SH-SY5Y (cell line): ENCODE results near the gene HES7.

ENCODE experiments used
- GATA2 ChIP-seq: IDR thresholded peaks from 2 replicates; pipeline ENCODE4 v1.6.1; 2011; ENCODE audit warnings: mild to moderate bottlenecking, low read depth, low read length
- GATA3 ChIP-seq: IDR thresholded peaks from 2 replicates; pipeline ENCODE4 v1.6.1; 2011; ENCODE audit warnings: low read depth, mild to moderate bottlenecking, low read length, moderate library complexity

DNA sequence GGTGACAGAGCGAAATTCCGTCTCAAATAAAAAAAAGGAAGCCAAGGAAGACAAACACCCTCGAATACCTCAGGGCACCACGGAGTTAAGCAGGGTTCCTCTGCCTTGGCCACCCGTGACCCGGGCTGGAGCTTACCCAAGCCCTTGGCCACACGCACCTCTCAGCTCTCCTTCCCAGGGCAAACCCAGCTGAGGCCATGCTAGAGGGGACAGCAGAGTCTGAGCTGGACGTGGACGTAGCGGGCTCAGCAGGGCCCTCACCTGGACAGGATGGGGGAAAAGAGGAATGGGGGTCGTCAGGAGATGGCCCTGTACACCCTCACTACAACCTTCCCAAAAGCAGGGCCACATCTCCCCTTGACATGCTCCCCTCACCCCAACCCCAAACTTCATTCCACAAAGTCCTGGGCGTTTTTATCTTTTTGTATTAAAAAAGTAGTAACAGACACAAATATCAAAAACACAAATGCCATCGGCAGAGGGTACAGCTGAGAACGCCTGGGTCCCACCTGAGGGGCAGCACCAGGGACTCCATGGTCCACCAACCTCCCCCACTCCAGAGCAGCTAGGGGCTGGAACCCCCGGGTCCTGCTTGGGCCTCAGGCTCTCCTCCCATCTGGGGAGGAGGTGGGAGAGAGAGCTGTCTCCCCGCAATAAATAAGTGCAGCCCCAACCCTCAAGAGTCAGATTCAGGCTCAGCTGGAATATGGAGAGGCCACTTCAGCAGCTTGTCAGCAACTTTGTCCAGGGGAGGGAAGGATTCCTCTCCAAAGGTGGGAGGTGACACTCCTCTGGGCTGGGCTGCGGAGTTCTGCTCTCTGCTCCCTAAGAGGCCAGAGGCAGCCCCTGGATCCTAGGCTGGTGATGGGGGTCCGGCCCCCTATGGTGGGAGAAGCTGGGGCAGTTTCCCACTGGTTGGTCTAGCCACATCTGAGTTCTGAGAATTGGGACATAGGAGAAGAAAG lies 16.4 kb upstream of the HES7 start:
- TF ChIP-seq GATA3 = no peak
- TF ChIP-seq GATA2 = no peak
